Calu3 (cell line): Measurements from ENCODE around the gene MTERF1. TPM values are rescaled to one million over a fixed set of nuclear protein-coding genes. Genes with fewer than 3 reads are reported as not detected.
"Not testable (repeated sequence)": the region's sequence is repeated elsewhere in the genome, so short reads cannot be mapped to it uniquely, and the experiment has no call there.

Experiments used
- BruUV-seq: library from RNA; stranded (reverse); fragments of 400-500 nt; replicated peaks from 2 replicates; lab custom pipeline; 2021; lab: Mats Ljungman, UMichigan
- CTCF ChIA-PET: fragments of 300-600 bp; sonication (Branson Sonifier 250); formaldehyde crosslinking; loops from one replicate; lab custom pipeline; 2022; ENCODE audit warnings: antibody characterized with exemption; lab: Charles Lee
- DNase-seq: peaks from one replicate; pipeline ENCODE4 v3.0.0; 2022
- H3K27ac Mint-ChIP-seq: one replicate; pipeline ENCODE4 v1.8.0; 2022; ENCODE audit warnings: mixed read lengths; ENCODE audit not compliant: unreplicated experiment
- H3K27me3 Mint-ChIP-seq: one replicate; pipeline ENCODE4 v1.8.0; 2022; ENCODE audit warnings: mixed read lengths; ENCODE audit not compliant: unreplicated experiment
- H3K36me3 Mint-ChIP-seq: one replicate; pipeline ENCODE4 v1.8.0; 2022; ENCODE audit warnings: mild to moderate bottlenecking, moderate library complexity, mixed read lengths; ENCODE audit not compliant: insufficient read depth, unreplicated experiment
- H3K4me1 Mint-ChIP-seq: one replicate; pipeline ENCODE4 v1.8.0; 2022; ENCODE audit warnings: mild to moderate bottlenecking, low read depth, mixed read lengths; ENCODE audit not compliant: unreplicated experiment
- H3K4me3 Mint-ChIP-seq: one replicate; pipeline ENCODE4 v1.8.0; 2022; ENCODE audit warnings: mild to moderate bottlenecking, low read depth, moderate library complexity, mixed read lengths; ENCODE audit not compliant: unreplicated experiment
- H3K9me3 Mint-ChIP-seq: one replicate; pipeline ENCODE4 v1.8.0; 2022; ENCODE audit warnings: low read depth, mixed read lengths; ENCODE audit not compliant: unreplicated experiment
- intact Hi-C: fragments of 100-400 bp; cut with micrococcal nuclease; formaldehyde crosslinking; loops from one replicate; pipeline ENCODE4 v1.10.0; 2022; ENCODE audit not compliant: unreplicated experiment
- total RNA-seq: library from RNA; stranded (reverse); gene quantifications from 2 replicates; pipeline ENCODE4 v1.2.3, GENCODE V29; 2022
- TF ChIP-seq, protein P1 (sequence below): fragments of 200-600 bp; IDR thresholded peaks from one replicate; pipeline ENCODE4 v1.8.0; 2022; ENCODE audit warnings: antibody characterized with exemption; ENCODE audit not compliant: unreplicated experiment

The MTERF1 gene
- total RNA-seq, 1 experiment from 2014 or later: 11.5 TPM

- H3K36me3 Mint-ChIP-seq: no peaks in the 10 kb centered on the region
- CTCF ChIA-PET: no interaction called here
- H3K27ac Mint-ChIP-seq: no peak overlapping the region
- no peak overlapping the region for H3K4me3 Mint-ChIP-seq
- no peaks in the 10 kb centered on the region for H3K27me3 Mint-ChIP-seq
- TF ChIP-seq, protein P1, sequence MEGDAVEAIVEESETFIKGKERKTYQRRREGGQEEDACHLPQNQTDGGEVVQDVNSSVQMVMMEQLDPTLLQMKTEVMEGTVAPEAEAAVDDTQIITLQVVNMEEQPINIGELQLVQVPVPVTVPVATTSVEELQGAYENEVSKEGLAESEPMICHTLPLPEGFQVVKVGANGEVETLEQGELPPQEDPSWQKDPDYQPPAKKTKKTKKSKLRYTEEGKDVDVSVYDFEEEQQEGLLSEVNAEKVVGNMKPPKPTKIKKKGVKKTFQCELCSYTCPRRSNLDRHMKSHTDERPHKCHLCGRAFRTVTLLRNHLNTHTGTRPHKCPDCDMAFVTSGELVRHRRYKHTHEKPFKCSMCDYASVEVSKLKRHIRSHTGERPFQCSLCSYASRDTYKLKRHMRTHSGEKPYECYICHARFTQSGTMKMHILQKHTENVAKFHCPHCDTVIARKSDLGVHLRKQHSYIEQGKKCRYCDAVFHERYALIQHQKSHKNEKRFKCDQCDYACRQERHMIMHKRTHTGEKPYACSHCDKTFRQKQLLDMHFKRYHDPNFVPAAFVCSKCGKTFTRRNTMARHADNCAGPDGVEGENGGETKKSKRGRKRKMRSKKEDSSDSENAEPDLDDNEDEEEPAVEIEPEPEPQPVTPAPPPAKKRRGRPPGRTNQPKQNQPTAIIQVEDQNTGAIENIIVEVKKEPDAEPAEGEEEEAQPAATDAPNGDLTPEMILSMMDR: no peak
- no peaks in the 10 kb centered on the region for H3K9me3 Mint-ChIP-seq
- DNase-seq: no peak
- no TSS peak for BruUV-seq
- intact Hi-C loops: no loop called here
- no peaks in the 10 kb centered on the region for H3K4me1 Mint-ChIP-seq
These were observed 17.9 kb upstream of the MTERF1 start for GRCh38 chr7:91898240-91898992.

DNA sequence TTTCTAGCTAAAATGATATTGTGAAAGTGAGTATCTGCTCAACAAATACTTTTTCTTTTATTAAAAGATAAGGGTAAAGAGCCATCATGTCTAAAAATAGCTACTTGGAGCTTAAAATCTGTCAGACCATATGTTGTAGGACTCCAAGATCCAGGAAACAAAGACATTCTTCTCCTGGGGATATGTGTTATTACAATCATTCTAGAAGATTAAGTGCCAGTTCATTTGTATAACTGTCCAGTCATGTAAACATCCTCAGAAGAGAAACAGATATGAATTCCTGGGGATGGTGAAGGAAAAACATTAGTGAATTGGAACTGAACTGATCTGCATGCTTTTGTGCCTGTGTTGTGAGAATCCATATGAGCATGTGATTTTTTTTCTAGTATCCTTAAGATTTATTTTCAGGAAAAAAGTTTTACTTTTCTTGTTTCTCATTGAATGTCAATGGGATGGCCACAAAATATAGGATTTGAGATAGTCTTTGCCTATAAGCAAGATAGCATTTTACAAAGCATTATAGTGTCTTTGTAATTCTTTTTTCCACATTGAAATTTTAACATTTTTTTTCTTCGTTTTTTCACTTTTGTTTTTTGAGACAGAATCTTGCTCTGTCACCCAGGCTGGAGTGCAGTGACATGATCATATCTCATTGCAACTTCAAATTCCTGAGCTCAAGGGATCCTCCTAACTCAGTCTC is 14.4 kb upstream of the MTERF1 start:
- no peak overlapping the region for H3K4me3 Mint-ChIP-seq
- intact Hi-C loops: no loop called here
- H3K9me3 Mint-ChIP-seq: no peaks in the 10 kb centered on the region
- TF ChIP-seq, protein P1: no peak
- H3K36me3 Mint-ChIP-seq: no peaks in the 10 kb centered on the region
- H3K27ac Mint-ChIP-seq: no peak overlapping the region
- no peak for DNase-seq
- no peaks in the 10 kb centered on the region for H3K27me3 Mint-ChIP-seq
- no peaks in the 10 kb centered on the region for H3K4me1 Mint-ChIP-seq
- BruUV-seq: no TSS peak
- CTCF ChIA-PET: no interaction called here

DNA sequence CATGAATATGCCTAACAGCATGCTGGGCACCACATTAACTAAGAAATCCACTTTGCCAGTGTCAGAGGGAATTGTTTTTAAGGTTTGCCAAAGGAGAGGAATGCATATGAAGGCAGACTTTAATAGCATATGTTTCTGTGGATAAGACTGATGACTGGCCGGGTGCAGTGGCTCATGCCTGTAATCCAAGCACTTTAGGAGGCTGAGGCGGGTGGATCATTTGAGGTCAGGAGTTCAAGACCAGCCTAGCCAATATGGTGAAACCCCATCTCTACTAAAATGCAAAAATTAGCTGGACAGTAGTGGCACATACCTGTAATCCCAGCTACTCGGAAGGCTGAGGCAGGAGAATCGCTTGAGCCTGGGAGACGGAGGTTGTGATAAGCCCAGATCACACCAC is 13.2 kb upstream of the MTERF1 start:
- H3K27me3 Mint-ChIP-seq, H3K4me3 Mint-ChIP-seq, H3K4me1 Mint-ChIP-seq, H3K27ac Mint-ChIP-seq, BruUV-seq, H3K36me3 Mint-ChIP-seq, CTCF ChIA-PET, intact Hi-C loops, H3K9me3 Mint-ChIP-seq, DNase-seq: not testable (repeated sequence)

GRCh38 chr7:91892821-91893340 is 12.4 kb upstream of the MTERF1 start:
- TF ChIP-seq, protein P1: no peak
- intact Hi-C loops: no loop called here
- H3K4me1 Mint-ChIP-seq: no peaks in the 10 kb centered on the region
- H3K27ac Mint-ChIP-seq: no peak overlapping the region
- no TSS peak for BruUV-seq
- H3K27me3 Mint-ChIP-seq: no peaks in the 10 kb centered on the region
- CTCF ChIA-PET: no interaction called here
- H3K4me3 Mint-ChIP-seq: no peak overlapping the region
- H3K9me3 Mint-ChIP-seq: no peaks in the 10 kb centered on the region
- H3K36me3 Mint-ChIP-seq: no peaks in the 10 kb centered on the region
- DNase-seq: no peak
